HPDE6-E6E7 (cell line): ENCODE results near the gene NAV2.

Experiments
- DNase-seq: peaks from one replicate; pipeline ENCODE4 v3.0.0; 2011; ENCODE audit warnings: missing footprints; ENCODE audit errors: extremely low spot score

The NAV2 gene

GRCh38 chr11:19864141-19865140, 151.8 kb downstream of the NAV2 start:
- DNase-seq, result no peak

- DNase-seq, result no peak
These were observed 153.4 kb downstream of the NAV2 start for GRCh38 chr11:19866037-19866436.

DNA sequence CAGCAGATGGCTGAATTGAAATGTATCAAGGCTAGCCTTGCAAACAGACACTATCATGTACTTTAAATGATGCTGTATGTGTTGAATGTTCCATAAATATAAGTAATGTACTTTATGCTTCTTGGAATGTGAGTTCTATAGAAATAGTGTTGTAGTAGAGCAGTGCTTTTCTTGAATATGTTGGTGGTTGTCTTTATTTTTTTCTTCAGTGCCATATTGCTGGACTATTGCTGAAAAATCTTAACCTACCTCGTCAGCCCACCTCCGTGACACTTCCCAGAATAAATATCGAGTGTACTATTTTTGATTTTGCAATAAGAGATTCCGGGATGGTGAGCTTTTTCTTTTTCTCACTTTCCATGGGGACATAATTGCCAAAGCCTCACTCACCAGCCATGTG, 153.9 kb downstream of the NAV2 start:
- no peak for DNase-seq

GRCh38 chr11:19867064-19867463, 154.4 kb downstream of the NAV2 start:
- no peak for DNase-seq

DNA sequence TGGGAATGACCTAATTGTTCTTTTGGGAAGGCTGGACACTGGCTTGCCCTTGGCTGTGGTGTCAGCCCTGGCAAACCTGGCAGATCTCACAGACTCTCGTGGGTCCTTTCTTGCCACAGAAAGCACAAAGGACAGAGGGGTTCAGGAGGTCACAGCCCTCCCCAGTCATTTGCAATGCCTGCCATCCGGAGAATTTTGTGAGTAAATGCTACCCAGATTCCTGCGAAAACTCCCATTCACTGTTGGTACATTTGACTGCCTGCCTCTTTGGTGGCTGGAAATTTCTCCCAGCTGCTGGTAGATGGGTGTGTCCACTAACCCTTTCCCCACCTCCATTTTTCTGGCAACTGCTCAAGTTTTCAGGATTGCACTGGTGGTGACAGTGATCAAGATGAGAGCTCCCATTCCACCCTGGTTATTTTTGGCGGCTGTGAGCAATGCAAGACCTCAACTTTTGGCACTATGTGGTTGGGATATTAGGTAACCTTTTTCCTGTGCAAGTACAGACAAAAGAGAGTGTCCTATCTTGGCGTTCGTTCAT, 155.7 kb downstream of the NAV2 start:
- no peak for DNase-seq

GRCh38 chr11:19868871-19869270, 156.2 kb downstream of the NAV2 start:
- DNase-seq, result no peak

- no peak for DNase-seq
These were observed 156.8 kb downstream of the NAV2 start for GRCh38 chr11:19869466-19869865.

- DNase-seq, result no peak
These were observed 157.4 kb downstream of the NAV2 start for GRCh38 chr11:19869946-19870589.

DNA sequence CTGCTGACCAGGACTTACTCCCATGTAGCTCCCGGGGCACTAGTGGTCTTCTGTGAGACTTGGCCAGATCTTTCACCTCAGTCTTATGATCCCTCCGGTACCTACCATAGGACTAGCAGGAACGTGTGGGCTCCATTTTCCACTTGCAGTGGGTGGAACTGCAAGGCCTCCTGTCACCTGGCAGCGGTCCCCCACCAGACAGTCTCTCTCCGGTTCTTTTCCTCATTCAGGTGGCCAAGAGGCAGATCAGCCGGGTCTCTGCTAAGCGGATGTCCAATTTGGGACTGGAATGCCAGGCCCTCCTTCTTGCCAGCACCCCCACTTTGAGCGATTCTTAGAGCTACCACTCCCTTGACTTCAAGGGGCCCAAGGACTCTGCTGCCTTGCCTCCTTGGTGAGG, 158.9 kb downstream of the NAV2 start:
- no peak for DNase-seq

DNA sequence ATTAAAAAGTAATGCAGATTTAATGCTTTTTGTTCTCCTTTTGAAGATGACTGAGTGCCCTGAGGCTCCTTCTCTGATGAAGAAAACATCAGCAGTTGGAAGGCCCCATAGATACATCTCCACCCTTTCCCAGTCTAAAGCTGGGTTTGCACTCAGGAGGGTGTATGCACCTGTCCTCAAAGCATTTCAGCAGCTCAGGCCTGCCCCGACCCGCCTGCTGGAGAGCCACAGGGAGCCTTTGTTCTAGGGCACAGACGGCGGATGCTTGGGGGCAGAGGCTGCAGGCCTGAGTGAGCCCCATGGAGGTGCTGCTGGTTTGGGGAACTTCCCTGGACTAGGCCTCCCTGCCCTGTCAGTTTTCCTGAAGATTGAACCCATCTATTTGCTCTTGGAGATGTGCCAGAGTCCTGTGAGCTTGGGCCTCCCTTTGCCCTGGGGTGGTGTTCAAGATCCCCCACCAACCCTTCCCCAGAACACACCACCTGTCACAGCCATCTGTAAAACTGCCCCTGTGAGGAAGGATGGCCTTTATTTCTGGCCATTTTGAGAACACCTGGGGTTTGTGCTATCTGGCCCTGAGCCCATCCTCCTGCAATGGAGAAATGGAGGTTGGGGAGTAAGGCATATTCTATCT, 160.0 kb downstream of the NAV2 start:
- DNase-seq, result no peak

DNA sequence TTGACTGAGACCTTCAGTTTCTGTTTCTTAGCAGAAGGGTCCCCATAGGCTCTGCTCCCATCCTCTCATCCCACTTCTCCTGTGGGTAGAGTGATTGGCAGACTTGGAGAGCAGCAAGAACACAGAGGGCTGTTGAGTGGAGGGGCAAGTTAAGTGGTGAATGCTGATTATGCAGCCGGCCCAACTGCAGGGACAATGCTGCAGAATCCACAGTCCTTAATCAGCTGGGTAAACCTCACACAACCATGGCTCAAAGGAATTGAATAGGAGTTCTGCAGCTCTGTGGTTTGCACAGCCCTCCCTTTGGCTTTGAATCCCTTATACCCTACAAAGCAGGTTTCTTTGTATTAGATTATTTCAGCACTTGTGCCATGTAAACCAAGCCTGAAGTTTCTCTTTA, 161.1 kb downstream of the NAV2 start:
- no peak for DNase-seq

GRCh38 chr11:19874266-19874665, 161.6 kb downstream of the NAV2 start:
- DNase-seq, result no peak

- DNase-seq, result no peak
These were observed 164.1 kb downstream of the NAV2 start for GRCh38 chr11:19876750-19877149.

DNA sequence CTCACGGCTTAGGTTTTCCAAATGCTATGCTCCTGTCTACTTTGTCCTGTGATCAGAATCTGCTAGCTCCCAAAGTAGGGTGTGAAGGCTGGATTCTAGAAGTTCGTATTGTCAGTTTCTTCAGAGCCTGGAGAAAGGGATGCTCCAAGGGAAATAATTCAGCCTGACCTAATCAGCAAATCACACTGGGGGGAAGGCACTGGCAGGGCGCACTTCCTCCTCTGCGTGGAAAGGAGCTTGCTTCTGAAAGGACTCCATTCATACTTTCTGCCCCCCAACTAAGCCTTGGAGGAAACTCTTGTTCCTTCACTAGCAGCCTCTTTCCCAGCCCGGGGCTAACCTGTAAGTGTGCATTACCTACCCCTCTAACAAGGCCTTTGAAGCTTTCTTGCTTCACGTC, 165.9 kb downstream of the NAV2 start:
- no peak for DNase-seq

DNA sequence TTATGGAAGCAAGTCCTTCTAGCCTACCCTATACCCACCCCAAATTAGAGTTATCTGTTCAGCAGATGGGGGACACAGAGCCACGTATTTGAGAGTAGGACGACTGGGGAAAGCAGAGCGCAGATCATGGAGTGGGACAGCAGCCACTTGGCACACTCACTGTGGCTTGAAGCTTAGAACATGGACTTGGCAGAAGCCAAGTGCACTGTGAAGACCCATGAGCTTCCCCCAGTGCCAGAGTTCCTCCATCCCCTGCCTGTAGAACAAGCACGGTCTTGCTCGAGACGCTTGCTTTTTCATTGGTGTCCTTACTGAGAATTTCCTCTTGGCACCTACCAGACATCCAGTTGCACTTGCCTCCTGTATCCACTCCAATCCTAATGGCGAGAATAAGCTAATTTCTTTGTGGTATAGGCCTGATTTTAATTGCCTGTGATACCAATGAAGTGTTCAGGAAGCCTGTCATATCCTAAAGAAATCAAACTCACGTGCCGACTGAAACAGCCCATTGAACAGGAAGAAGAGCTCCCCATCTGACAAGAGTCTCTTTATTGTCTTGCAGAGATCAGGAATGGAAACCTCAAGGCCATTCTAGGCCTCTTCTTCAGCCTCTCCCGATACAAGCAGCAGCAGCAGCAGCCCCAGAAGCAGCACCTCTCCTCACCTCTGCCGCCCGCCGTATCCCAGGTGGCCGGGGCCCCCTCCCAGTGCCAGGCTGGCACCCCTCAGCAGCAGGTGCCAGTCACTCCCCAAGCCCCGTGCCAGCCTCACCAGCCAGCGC, 166.9 kb downstream of the NAV2 start:
- no peak for DNase-seq

DNA sequence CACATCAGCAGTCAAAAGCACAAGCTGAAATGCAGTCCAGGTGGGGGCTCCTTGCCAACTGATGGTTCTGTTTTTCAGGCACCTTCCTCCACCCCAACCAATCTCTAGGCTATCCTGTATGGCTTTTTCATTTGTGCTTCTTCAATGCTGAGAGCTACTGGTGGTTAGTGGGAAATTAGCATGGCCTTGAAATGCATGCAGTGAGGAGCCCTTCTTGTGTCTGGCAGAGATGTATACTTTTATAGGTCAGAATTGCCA, 167.4 kb downstream of the NAV2 start:
- no peak for DNase-seq

GRCh38 chr11:19881177-19881576, 168.5 kb downstream of the NAV2 start:
- no peak for DNase-seq

DNA sequence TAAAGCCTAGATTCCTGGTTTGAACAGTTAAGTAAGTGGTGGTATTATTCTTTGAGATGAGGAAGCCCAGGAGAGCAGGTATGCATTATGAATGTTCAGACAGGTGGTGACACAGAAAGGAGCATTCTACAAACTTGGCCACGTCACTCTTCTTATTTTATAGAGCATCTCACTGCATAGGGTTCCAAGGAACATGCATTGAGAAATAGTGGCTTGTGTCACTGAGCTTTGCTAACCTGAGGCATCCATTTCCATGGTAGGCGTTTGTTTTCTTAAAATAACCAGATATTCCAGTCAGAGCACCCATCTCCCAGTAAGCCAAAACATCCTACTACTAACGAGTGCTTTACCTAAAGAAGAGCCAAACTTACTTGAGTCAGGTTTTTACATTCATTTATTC, 169.7 kb downstream of the NAV2 start:
- no peak for DNase-seq

DNA sequence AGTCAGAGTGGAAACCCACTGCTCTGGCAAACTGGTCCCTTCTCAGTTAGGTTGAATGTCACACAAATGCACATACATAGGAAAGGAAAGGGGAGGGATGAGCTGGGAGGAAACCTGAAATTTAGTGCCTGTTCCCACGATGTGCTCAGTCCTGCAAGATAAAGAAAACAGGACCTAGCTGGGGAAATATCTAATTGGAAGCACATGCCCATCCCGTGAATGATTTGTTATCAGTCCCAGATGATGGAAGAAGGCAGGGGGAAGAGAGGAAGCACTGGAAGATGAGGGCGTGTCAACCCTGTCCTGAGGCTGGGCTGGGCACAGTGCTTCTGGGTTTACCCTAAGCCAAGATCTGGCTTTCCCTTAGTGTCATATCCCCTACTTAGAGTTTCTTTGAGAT, 173.9 kb downstream of the NAV2 start:
- no peak for DNase-seq

DNA sequence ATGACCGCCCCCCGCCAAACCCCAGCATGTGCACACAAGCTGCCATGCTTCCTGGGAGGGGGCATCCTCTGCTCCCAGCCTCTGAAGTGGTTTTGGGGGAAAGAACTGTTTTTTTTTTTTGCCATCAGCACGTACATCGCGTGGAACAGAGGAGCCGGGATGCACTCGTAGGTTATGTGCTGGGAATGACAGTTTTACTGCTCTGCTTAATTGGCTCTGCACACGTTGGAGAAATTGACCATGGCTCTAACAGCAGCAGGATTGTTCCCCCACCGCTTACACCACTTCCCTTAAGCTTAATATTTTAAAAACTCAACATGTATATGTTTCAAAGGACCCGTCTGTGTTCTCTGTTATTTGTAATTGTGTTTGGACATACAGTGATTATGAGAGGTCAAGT, 175.2 kb downstream of the NAV2 start:
- DNase-seq, result no peak

DNA sequence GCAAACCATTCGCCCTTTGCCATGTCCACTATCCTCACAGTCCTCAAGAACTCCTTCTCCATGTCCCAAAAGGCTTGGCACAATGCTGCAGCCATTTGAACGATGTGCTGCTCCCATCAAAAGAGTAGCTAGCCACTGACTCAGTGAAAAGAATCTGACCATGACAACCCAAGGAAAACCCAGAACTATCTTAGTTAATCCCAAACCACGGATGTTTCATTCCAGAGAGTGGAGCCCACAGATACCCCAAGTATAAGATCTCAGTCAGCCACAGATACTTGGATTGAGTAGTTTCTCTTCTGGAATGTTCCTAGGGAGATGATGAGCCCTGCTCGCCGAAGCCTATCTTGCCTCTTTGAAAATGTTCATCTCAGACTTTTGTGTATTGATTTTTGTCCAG, 176.9 kb downstream of the NAV2 start:
- DNase-seq, result no peak

DNA sequence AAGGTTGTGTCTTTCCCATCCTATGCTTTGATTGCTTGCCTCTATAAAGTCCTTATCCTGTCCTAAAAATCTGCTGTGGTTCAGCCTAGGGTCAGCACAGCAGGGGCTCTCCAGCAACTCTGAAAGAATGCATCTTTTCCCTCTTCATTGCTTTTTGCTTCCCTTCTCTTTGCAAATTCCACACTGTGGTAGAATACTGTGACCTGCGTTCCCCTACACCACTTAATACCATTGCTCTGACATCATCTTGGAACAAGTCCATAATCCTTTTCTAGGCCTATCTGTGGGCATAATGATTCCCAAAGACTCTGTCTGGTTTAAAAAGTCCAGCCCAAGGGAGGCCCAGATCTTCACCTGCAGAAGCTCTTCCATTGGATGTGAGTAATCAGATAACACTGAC, 177.7 kb downstream of the NAV2 start:
- no peak for DNase-seq
